ENCODE measurements around the gene ABHD12. TPM values are rescaled to one million over a fixed set of nuclear protein-coding genes. Genes with fewer than 3 reads are reported as not detected.

ABHD12 gene
- total and polyA plus RNA-seq, 2 donors (not counting 3 experiments of a cell fraction or from before 2014, with no cell fraction given), result 19.2 to 36.0 TPM

- no peaks in the 10 kb centered on the region for H3K79me2 ChIP-seq (ENCODE audit: control insufficient read depth, insufficient read depth, low read length)
- no peak for TF ChIP-seq MYC (IDR thresholded peaks at IDR 0.05; ENCODE audit: low read depth, low read length)
- TF ChIP-seq, protein P1, sequence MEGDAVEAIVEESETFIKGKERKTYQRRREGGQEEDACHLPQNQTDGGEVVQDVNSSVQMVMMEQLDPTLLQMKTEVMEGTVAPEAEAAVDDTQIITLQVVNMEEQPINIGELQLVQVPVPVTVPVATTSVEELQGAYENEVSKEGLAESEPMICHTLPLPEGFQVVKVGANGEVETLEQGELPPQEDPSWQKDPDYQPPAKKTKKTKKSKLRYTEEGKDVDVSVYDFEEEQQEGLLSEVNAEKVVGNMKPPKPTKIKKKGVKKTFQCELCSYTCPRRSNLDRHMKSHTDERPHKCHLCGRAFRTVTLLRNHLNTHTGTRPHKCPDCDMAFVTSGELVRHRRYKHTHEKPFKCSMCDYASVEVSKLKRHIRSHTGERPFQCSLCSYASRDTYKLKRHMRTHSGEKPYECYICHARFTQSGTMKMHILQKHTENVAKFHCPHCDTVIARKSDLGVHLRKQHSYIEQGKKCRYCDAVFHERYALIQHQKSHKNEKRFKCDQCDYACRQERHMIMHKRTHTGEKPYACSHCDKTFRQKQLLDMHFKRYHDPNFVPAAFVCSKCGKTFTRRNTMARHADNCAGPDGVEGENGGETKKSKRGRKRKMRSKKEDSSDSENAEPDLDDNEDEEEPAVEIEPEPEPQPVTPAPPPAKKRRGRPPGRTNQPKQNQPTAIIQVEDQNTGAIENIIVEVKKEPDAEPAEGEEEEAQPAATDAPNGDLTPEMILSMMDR (IDR thresholded peaks at IDR 0.05; ENCODE audit: extremely low read depth in 1 of 2, insufficient read depth in 1 of 2, low read depth in 1 of 2, low read length in 2 of 2), result no peak
- TF ChIP-seq FOS (IDR thresholded peaks at IDR 0.05; ENCODE audit: borderline replicate concordance, insufficient read depth, low read length), result no peak
- TF ChIP-seq GATA2 (IDR thresholded peaks at IDR 0.05; ENCODE audit: insufficient read depth, insufficient read length, low read depth, low read length), result no peak
- no peak for TF ChIP-seq POLR2AphosphoS5 (IDR thresholded peaks at IDR 0.05; ENCODE audit: insufficient read depth, low read depth, low read length)
- no peak for TF ChIP-seq POLR2A (IDR thresholded peaks at IDR 0.05; ENCODE audit: low read depth, low read length)
- TF ChIP-seq JUN (IDR thresholded peaks at IDR 0.05; ENCODE audit: borderline replicate concordance, insufficient read depth, insufficient read length, low read depth), result no peak
- TF ChIP-seq, protein P2, sequence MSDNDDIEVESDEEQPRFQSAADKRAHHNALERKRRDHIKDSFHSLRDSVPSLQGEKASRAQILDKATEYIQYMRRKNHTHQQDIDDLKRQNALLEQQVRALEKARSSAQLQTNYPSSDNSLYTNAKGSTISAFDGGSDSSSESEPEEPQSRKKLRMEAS (IDR thresholded peaks at IDR 0.05; ENCODE audit: insufficient read depth, insufficient read length), result no peak
- no peak for TF ChIP-seq EZH2 (IDR thresholded peaks at IDR 0.05; ENCODE audit: borderline replicate concordance, low read depth, low read length, severe bottlenecking)
- ChIA-PET CTCF (interaction anchor here (0.8 to 1.0 kb wide), 3 partner anchors 8 to 118 kb away, joined by 3 to 6 read pairs (median 3); no protein-coding TSS in a partner anchor), POLR2A (no interaction called here)
- H3K9me1 ChIP-seq (replicated peaks; ENCODE audit: control insufficient read depth, extremely low read depth, insufficient read depth, low read length), result no peaks in the 10 kb centered on the region
- H4K20me1 ChIP-seq (replicated peaks; ENCODE audit: control insufficient read depth, extremely low read depth, insufficient read depth, low read length), result no peaks in the 10 kb centered on the region
- no peak overlapping the region for H3K4me2 ChIP-seq (ENCODE audit: insufficient read depth, low read length)
- FAIRE-seq (no peak), DNase-seq (ENCODE audit: low read depth, low spot score) (no peak)
- H3K4me1 ChIP-seq (ENCODE audit: control insufficient read depth, extremely low read depth, insufficient read depth, low read length), result no peaks in the 10 kb centered on the region
- no peaks in the 10 kb centered on the region for H3K9me3 ChIP-seq (replicated peaks; ENCODE audit: control insufficient read depth, insufficient read depth, low read length)
- H3K27ac ChIP-seq (ENCODE audit: insufficient read depth, low read depth, low read length), result no peak overlapping the region
- H3K36me3 ChIP-seq (ENCODE audit: control insufficient read depth in 2 of 2, extremely low read depth in 1 of 2, insufficient read depth in 2 of 2, low read length in 2 of 2), result peaks cover 0 to 15% of the 10 kb centered on the region in 2 experiments
- no TSS peak for BruUV-seq (replicated peaks)
- H3K4me3 ChIP-seq (replicated peaks in 1 of 3; ENCODE audit: insufficient read depth in 1 of 3, low read depth in 1 of 3, low read length in 3 of 3), result no peak overlapping the region
- dilution Hi-C loops (cut with MboI; ENCODE audit: extremely low pct_ligation_motif_present, low sequenced_read_pairs), result no loop called here
- H3K27me3 ChIP-seq (ENCODE audit: control insufficient read depth in 2 of 2, insufficient read depth in 2 of 2, low read length in 2 of 2), result no peaks in the 10 kb centered on the region
- intact Hi-C loops (cut with micrococcal nuclease), result no loop called here
- H2AFZ ChIP-seq (ENCODE audit: low read depth, low read length), result no peak overlapping the region
- H3K9ac ChIP-seq (replicated peaks; ENCODE audit: extremely low read depth, insufficient read depth, low read length), result no peak overlapping the region
These were observed 31.4 kb upstream of the ABHD12 start for GRCh38 chr20:25422032-25422431.
